Measurements from ENCODE around the gene MARCHF2.

GRCh38 chr19:8377598-8377997 is 35.5 kb upstream of the MARCHF2 start:
- TF ChIP-seq CTCF (IDR thresholded peaks at IDR 0.05; ENCODE audit: low read depth, low read length, poor library complexity, severe bottlenecking) (no peak), EZH2phosphoT487 (IDR thresholded peaks at IDR 0.05; ENCODE audit: borderline replicate concordance, low read length) (no peak)
